ENCODE results near the gene GARIN5B. TPM values are rescaled to one million over a fixed set of nuclear protein-coding genes. Genes with fewer than 3 reads are reported as not detected.
"Not testable (repeated sequence)": the region's sequence is repeated elsewhere in the genome, so short reads cannot be mapped to it uniquely, and the experiment has no call there.

GARIN5B gene
- not detected in 2 replicates for total RNA-seq (2022)
- not detected for Bru-seq, nascent RNA
- not detected for BruChase-seq, experiment 1, labeled RNA remaining after a 6-hour chase
- not detected for BruChase-seq, experiment 2, labeled RNA remaining after a 2-hour chase
- long read RNA-seq = 0 reads

- Mint-ChIP-seq H3K27ac (ENCODE audit: unreplicated experiment) (no peak within 1 kb of the TSS), H3K36me3 (ENCODE audit: insufficient read depth, unreplicated experiment) (peaks cover 4% of the 10 kb centered on the region), H3K4me1 (ENCODE audit: low read depth, unreplicated experiment) (no peaks in the 10 kb centered on the region), H3K4me3 (ENCODE audit: low read depth, unreplicated experiment) (no peak within 1 kb of the TSS), H3K27me3 (ENCODE audit: unreplicated experiment) (peaks cover 65% of the 10 kb centered on the region), H3K9me3 (ENCODE audit: low read depth, unreplicated experiment) (no peaks in the 10 kb centered on the region)
- DNase-seq = no peak
- CTCF ChIA-PET = no interaction called here
- TF ChIP-seq CTCF (IDR thresholded peaks at IDR 0.05; ENCODE audit: unreplicated experiment) = no peak
- no TSS peak for BruUV-seq (replicated peaks)
- intact Hi-C loops (cut with micrococcal nuclease; ENCODE audit: unreplicated experiment) = no loop called here
Measured at GRCh38 chr19:55362990-55363716, at the start of gene GARIN5B. Gene GARIN5B, minus strand, starts transcription at chr19:55363260. Its CDS starts 194 bp downstream, at chr19:55363066.

DNA sequence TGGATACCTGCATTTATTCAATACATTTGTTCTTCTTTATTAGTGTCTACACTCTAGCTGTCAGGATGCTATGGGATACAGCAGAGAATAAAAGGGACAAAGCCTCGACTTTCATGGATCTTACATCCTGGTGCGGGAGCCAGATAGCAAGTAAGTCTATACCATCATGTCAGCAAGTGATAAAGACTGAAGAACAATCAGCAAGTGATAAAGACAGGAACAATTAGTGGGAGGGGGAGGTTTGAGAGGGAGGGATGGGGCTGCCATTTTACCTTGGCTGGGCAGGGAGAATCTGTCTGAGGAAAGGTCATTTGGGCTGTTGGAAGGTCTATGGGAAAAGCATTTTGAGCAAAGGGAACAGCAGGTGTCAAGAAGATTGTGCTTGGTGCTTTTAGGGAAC lies 47.1 kb upstream of the GARIN5B start:
- intact Hi-C loops (cut with micrococcal nuclease; ENCODE audit: unreplicated experiment) = no loop called here
- H3K4me1 Mint-ChIP-seq (ENCODE audit: low read depth, unreplicated experiment) = peaks cover 17% of the 10 kb centered on the region
- no peak for TF ChIP-seq CTCF (IDR thresholded peaks at IDR 0.05; ENCODE audit: unreplicated experiment)
- CTCF ChIA-PET = no interaction called here
- no peak for DNase-seq
- no TSS peak for BruUV-seq (replicated peaks)
- H3K9me3 Mint-ChIP-seq (ENCODE audit: low read depth, unreplicated experiment) = peaks cover 2% of the 10 kb centered on the region
- no peak overlapping the region for H3K27ac Mint-ChIP-seq (ENCODE audit: unreplicated experiment)
- no peak overlapping the region for H3K4me3 Mint-ChIP-seq (ENCODE audit: low read depth, unreplicated experiment)
- H3K27me3 Mint-ChIP-seq (ENCODE audit: unreplicated experiment) = peaks cover 39% of the 10 kb centered on the region
- H3K36me3 Mint-ChIP-seq (ENCODE audit: insufficient read depth, unreplicated experiment) = peaks cover 39% of the 10 kb centered on the region

- Mint-ChIP-seq H3K4me1 (ENCODE audit: low read depth, unreplicated experiment) (peaks cover 17% of the 10 kb centered on the region), H3K36me3 (ENCODE audit: insufficient read depth, unreplicated experiment) (peaks cover 49% of the 10 kb centered on the region), H3K27me3 (ENCODE audit: unreplicated experiment) (peaks cover 29% of the 10 kb centered on the region), H3K27ac (ENCODE audit: unreplicated experiment) (peak overlapping the region; percentile 96)
- CTCF ChIA-PET = interaction anchor here (0.7 kb wide), 1 partner anchor 218 kb away, joined by 6 read pairs; no protein-coding TSS in a partner anchor
- BruUV-seq (replicated peaks); H3K9me3 Mint-ChIP-seq (ENCODE audit: low read depth, unreplicated experiment); intact Hi-C loops (cut with micrococcal nuclease; ENCODE audit: unreplicated experiment); DNase-seq; H3K4me3 Mint-ChIP-seq (ENCODE audit: low read depth, unreplicated experiment): not testable (repeated sequence)
Measured at GRCh38 chr19:55409179-55409578, 46.1 kb upstream of the GARIN5B start.

- Mint-ChIP-seq H3K4me3 (ENCODE audit: low read depth, unreplicated experiment) (peak overlapping the region; percentile 78), H3K4me1 (ENCODE audit: low read depth, unreplicated experiment) (peaks cover 17% of the 10 kb centered on the region), H3K36me3 (ENCODE audit: insufficient read depth, unreplicated experiment) (peaks cover 56% of the 10 kb centered on the region), H3K27ac (ENCODE audit: unreplicated experiment) (peak overlapping the region; percentile 96), H3K9me3 (ENCODE audit: low read depth, unreplicated experiment) (peaks cover 2% of the 10 kb centered on the region), H3K27me3 (ENCODE audit: unreplicated experiment) (peaks cover 24% of the 10 kb centered on the region)
- no peak for DNase-seq
- TF ChIP-seq CTCF (IDR thresholded peaks at IDR 0.05; ENCODE audit: unreplicated experiment) = no peak
- CTCF ChIA-PET = no interaction called here
- intact Hi-C loops (cut with micrococcal nuclease; ENCODE audit: unreplicated experiment) = no loop called here
- BruUV-seq (replicated peaks) = TSS peak; percentile 76
Measured at GRCh38 chr19:55408533-55408872, 45.4 kb upstream of the GARIN5B start.
